ACC112 (cell line): ENCODE results near the gene MAP4K2.

Experiments used
- H2AFZ ChIP-seq: fragments of 200-600 bp; sonication (generic); one replicate; pipeline ENCODE4 v1.6.0; 2017; ENCODE audit warnings: antibody characterized with exemption, low read length; ENCODE audit not compliant: unreplicated experiment
- H3K27ac ChIP-seq: fragments of 200-600 bp; sonication (generic); 2 replicates; pipeline ENCODE4 v1.5.1; 2014; ENCODE audit warnings: low read depth, mild to moderate bottlenecking, antibody characterized with exemption, low read length, moderate library complexity
- H3K27me3 ChIP-seq: fragments of 200-600 bp; sonication (generic); 2 replicates; pipeline ENCODE4 v1.6.1; 2014; ENCODE audit warnings: mild to moderate bottlenecking, antibody characterized with exemption, low read length, moderate library complexity, mixed read lengths; ENCODE audit not compliant: insufficient read depth
- H3K36me3 ChIP-seq: fragments of 200-600 bp; sonication (generic); 2 replicates; pipeline ENCODE4 v1.6.1; 2016; ENCODE audit warnings: mild to moderate bottlenecking, antibody characterized with exemption, low read length, moderate library complexity, mixed read lengths; ENCODE audit not compliant: insufficient read depth
- H3K4me1 ChIP-seq: fragments of 200-600 bp; sonication (generic); one replicate; pipeline ENCODE4 v1.6.1; 2016; ENCODE audit warnings: low read length, mixed read lengths; ENCODE audit not compliant: insufficient read depth, unreplicated experiment, control insufficient read depth
- H3K4me3 ChIP-seq: fragments of 200-600 bp; sonication (generic); 2 replicates; pipeline ENCODE4 v1.5.1; 2014; ENCODE audit warnings: mild to moderate bottlenecking, low read depth, low read length
- H3K79me2 ChIP-seq: fragments of 200-600 bp; sonication (generic); one replicate; pipeline ENCODE4 v1.6.0; 2016; ENCODE audit warnings: low read length; ENCODE audit not compliant: control insufficient read depth, unreplicated experiment, insufficient read depth

Gene MAP4K2

GRCh38 chr11:64774144-64774543, 28.9 kb downstream of the MAP4K2 start:
- no peaks in the 10 kb centered on the region for H3K27me3 ChIP-seq
- H3K4me1 ChIP-seq: peaks cover 23% of the 10 kb centered on the region
- H3K79me2 ChIP-seq: peaks cover 67% of the 10 kb centered on the region
- H3K4me3 ChIP-seq: no peak overlapping the region
- H3K27ac ChIP-seq: no peak overlapping the region
- no peak overlapping the region for H2AFZ ChIP-seq
- peaks cover 71% of the 10 kb centered on the region for H3K36me3 ChIP-seq

DNA sequence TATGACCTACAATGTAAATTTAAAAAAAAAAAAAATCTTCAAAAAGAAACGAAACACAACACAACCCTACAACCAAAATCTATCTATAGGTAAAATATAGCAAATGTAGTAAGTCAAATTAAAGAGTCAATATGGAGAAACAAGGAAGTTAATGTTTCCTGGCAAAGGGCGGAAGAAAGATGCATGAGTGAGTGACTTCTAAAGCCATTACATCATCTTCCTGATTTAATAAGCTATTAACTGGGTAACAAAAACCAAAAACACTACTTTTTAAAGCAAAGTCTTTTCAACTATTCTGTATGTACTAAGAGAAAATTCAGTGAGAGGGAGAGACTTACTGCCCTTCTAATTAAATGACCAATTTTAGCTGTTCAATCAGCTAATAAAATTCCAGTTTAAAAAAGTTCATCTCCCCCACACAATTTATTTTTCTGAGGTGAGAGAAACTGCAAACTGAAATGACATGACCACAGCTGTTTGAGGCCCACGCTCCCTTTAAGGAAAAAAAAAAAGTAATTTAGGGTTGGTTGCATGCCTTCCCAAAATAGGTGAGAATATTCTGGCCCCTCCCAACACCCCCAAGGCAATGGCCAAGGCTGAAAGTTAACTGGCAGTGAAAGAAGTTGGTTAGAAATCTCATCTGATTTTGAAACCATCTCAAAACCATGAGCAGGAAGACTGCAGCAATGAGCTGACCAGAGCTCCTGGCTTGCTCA, 30.6 kb downstream of the MAP4K2 start:
- no peak overlapping the region for H2AFZ ChIP-seq
- H3K4me3 ChIP-seq: no peak overlapping the region
- H3K4me1 ChIP-seq: peaks cover 23% of the 10 kb centered on the region
- H3K27me3 ChIP-seq: no peaks in the 10 kb centered on the region
- no peak overlapping the region; the same call in 1 of the 2 replicates for H3K27ac ChIP-seq
- peaks cover 71% of the 10 kb centered on the region for H3K79me2 ChIP-seq
- peaks cover 87% of the 10 kb centered on the region for H3K36me3 ChIP-seq

GRCh38 chr11:64771861-64772260, 31.2 kb downstream of the MAP4K2 start:
- H3K4me3 ChIP-seq: no peak overlapping the region
- peaks cover 23% of the 10 kb centered on the region for H3K4me1 ChIP-seq
- no peak overlapping the region; the same call in 1 of the 2 replicates for H3K27ac ChIP-seq
- peaks cover 92% of the 10 kb centered on the region for H3K36me3 ChIP-seq
- peaks cover 66% of the 10 kb centered on the region for H3K79me2 ChIP-seq
- H3K27me3 ChIP-seq: no peaks in the 10 kb centered on the region
- H2AFZ ChIP-seq: no peak overlapping the region

DNA sequence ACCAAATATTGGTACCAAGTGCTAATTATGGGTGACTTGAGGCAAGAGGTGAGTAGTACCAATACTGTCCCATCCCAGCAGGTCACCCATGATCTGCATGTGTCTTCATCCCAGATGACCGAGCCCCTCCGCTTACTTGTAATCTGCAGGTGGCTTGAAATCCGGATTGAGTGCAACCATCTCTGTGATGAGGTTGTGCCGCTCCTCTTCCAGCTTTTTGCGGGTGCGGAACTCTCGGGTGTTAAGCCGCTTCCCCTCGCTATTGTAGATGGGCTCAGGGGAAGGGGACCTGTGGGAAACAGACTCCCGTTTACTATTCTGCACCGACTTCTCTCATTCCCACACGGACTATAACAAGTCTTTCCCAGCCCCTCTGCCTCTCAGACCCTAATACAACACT, 32.9 kb downstream of the MAP4K2 start:
- H3K4me3 ChIP-seq: no peak overlapping the region
- no peaks in the 10 kb centered on the region for H3K27me3 ChIP-seq
- H3K4me1 ChIP-seq: peaks cover 8% of the 10 kb centered on the region
- H3K36me3 ChIP-seq: peaks cover 78% of the 10 kb centered on the region
- peaks cover 50% of the 10 kb centered on the region for H3K79me2 ChIP-seq
- no peak overlapping the region for H2AFZ ChIP-seq
- no peak overlapping the region for H3K27ac ChIP-seq

DNA sequence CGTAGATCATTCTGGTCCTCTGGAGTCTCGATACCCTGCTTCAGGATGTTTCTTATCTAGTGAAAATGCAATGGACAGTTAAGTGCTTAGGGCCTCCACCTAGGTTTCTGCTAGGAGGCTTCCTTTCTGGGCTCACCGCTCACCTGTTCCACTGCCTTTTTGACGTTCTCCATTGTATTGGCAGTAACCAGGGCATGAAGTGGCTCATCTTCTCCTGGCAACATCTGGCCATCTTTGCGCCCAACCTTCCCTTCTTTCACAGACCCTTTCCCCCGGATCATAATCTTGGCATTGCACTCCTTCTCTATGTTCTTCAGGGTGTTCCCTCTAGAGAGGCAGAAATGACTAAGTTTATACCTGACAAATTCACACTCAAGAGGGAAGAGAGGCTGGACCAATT, 33.7 kb downstream of the MAP4K2 start:
- no peak overlapping the region for H3K27ac ChIP-seq
- no peak overlapping the region for H3K4me3 ChIP-seq
- H3K27me3 ChIP-seq: no peaks in the 10 kb centered on the region
- H3K79me2 ChIP-seq: peaks cover 43% of the 10 kb centered on the region
- peaks cover 15% of the 10 kb centered on the region for H3K4me1 ChIP-seq
- no peak overlapping the region for H2AFZ ChIP-seq
- H3K36me3 ChIP-seq: peaks cover 81% of the 10 kb centered on the region

DNA sequence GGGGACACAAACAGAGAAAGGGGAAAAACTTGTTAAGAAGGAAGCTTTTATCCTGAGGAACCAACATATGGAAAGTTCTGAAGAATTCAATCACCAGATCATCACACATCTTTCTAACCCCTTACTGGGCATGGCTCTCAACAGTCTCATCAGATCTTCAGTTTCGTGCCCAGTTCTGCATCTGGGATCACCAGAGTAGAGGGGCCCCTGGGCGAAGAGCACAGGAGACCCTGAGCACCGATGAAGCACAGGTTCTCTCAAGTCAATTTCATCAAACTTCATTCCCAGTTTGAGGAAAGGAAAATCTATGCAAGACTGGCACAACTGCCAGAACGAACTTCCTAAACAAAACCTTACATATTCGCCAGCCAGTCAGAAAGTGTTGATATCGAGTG, 34.7 kb downstream of the MAP4K2 start:
- peaks cover 72% of the 10 kb centered on the region for H3K36me3 ChIP-seq
- no peaks in the 10 kb centered on the region for H3K27me3 ChIP-seq
- no peak overlapping the region for H2AFZ ChIP-seq
- H3K79me2 ChIP-seq: peaks cover 33% of the 10 kb centered on the region
- no peak overlapping the region for H3K4me3 ChIP-seq
- H3K4me1 ChIP-seq: peaks cover 25% of the 10 kb centered on the region
- H3K27ac ChIP-seq: no peak overlapping the region

DNA sequence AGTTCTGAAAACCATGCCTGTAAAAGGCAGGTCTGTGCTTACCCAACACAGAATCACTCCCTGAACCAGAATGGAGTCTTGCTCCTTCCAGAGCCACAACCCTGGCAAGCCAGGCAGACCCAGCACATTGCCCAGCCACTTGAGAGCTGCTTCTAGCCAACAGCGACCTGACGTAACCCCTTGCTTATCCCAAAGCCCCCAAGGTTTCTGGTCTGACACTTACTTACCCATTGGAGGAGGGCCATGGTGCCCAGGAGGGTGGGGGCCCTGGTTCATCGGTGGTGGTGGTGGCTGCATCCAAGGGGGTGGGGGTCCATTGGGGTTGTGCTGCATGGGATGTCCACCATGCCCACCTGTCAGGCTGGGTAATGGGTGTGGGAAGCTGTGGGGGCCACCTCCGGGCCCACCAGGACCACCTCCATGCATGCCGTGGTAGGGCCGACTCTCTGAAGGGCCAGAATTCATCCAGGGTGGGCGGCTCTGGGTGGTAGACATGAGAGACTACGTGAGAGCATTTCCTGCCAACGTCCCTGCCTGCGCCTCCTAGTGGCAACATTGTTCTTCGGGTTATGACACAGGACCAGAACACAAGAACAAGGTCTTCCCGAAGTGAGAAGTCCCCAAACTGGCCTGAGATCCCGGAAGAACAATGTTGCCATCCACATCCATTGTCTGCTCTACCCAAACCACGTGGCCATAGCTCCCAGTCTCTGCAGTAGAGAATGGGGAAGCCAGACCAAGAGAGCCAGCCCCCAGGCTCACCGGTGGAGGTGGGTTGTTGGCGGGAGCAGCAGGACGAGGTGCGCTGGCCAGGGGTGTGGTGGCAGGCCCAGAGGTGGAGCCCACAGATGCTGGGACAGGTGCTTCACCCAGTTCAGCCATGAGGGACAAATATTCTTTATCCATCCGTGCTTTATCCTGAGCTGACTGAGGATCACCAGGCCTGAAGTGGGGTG, 35.4 kb downstream of the MAP4K2 start:
- H3K79me2 ChIP-seq: peaks cover 27% of the 10 kb centered on the region
- peaks cover 65% of the 10 kb centered on the region for H3K36me3 ChIP-seq
- H3K27me3 ChIP-seq: no peaks in the 10 kb centered on the region
- no peak overlapping the region for H3K4me3 ChIP-seq
- peaks cover 26% of the 10 kb centered on the region for H3K4me1 ChIP-seq
- no peak overlapping the region for H3K27ac ChIP-seq
- H2AFZ ChIP-seq: no peak overlapping the region

GRCh38 chr11:64766881-64767280, 36.1 kb downstream of the MAP4K2 start:
- H2AFZ ChIP-seq: no peak overlapping the region
- H3K79me2 ChIP-seq: peaks cover 19% of the 10 kb centered on the region
- peaks cover 58% of the 10 kb centered on the region for H3K36me3 ChIP-seq
- H3K4me3 ChIP-seq: no peak overlapping the region
- no peaks in the 10 kb centered on the region for H3K27me3 ChIP-seq
- H3K4me1 ChIP-seq: peaks cover 23% of the 10 kb centered on the region
- H3K27ac ChIP-seq: no peak overlapping the region

GRCh38 chr11:64765851-64766665, 37.0 kb downstream of the MAP4K2 start:
- Histone ChIP-seq H3K36me3 (peaks cover 51% of the 10 kb centered on the region), H3K79me2 (peaks cover 15% of the 10 kb centered on the region), H3K4me3 (no peak overlapping the region), H2AFZ (no peak overlapping the region), H3K27me3 (no peaks in the 10 kb centered on the region), H3K27ac (no peak overlapping the region), H3K4me1 (peaks cover 23% of the 10 kb centered on the region)

DNA sequence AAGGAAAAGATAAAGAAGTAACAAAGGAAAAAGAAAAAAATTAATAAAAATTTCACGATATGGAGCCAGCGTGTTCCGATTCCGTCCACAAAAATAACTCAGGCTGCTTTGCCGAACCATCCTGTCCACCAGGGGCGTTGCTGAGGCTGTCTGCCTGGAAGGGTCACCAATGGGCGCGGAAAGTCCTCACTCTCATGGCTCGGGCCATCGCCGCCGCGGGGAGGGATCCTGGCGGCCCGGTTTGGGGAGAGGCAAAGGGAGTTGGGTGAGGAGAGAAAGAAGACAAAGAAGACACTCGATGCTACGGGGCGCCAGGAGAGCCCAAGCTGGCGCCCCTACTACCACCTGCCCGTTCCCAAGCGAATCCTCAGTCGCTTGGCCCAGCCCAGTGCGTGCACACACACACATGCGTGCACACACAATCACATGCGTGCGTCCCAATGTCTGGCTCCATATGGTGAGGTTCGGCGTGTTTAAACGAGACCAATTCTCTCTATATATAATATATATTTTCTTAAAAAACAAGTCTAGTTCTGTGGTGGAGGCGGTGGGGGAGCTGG, 37.6 kb downstream of the MAP4K2 start:
- no peak overlapping the region for H3K4me3 ChIP-seq
- no peak overlapping the region for H2AFZ ChIP-seq
- peaks cover 23% of the 10 kb centered on the region for H3K4me1 ChIP-seq
- peaks cover 45% of the 10 kb centered on the region for H3K36me3 ChIP-seq
- peaks cover 8% of the 10 kb centered on the region for H3K79me2 ChIP-seq
- no peak overlapping the region for H3K27ac ChIP-seq
- no peaks in the 10 kb centered on the region for H3K27me3 ChIP-seq
